KMS-11 (cell line): Measurements from ENCODE around the gene FRY.

ENCODE experiments used
- H2AFZ ChIP-seq: fragments of 200-600 bp; sonication (generic); 2 replicates; pipeline ENCODE4 v1.6.1; 2016; ENCODE audit warnings: antibody characterized with exemption, mixed run types, low read depth
- H3K27ac ChIP-seq: fragments of 200-600 bp; sonication (generic); 2 replicates; pipeline ENCODE4 v1.6.1; 2016; ENCODE audit warnings: mild to moderate bottlenecking, mixed run types
- H3K27me3 ChIP-seq: fragments of 200-600 bp; sonication (generic); 2 replicates; pipeline ENCODE4 v1.6.1; 2017; ENCODE audit warnings: mild to moderate bottlenecking, low read depth, mixed run types, moderate library complexity; ENCODE audit not compliant: insufficient read depth
- H3K36me3 ChIP-seq: fragments of 200-600 bp; sonication (generic); 2 replicates; pipeline ENCODE4 v1.6.1; 2017; ENCODE audit warnings: mild to moderate bottlenecking, mixed run types; ENCODE audit not compliant: insufficient read depth
- H3K4me1 ChIP-seq: fragments of 200-600 bp; sonication (generic); 2 replicates; pipeline ENCODE4 v1.6.1; 2016; ENCODE audit warnings: mild to moderate bottlenecking, low read depth, mixed run types; ENCODE audit not compliant: poor library complexity, severe bottlenecking
- H3K4me2 ChIP-seq: fragments of 200-600 bp; sonication (generic); 2 replicates; pipeline ENCODE4 v1.7.0; 2016; ENCODE audit warnings: mild to moderate bottlenecking, mixed run types
- H3K4me3 ChIP-seq: fragments of 200-600 bp; sonication (generic); IDR thresholded peaks from 2 replicates; pipeline ENCODE4 v1.6.1; 2017; ENCODE audit warnings: low read depth, low read length, mixed read lengths; ENCODE audit not compliant: insufficient read depth
- H3K79me2 ChIP-seq: fragments of 200-600 bp; sonication (generic); 2 replicates; pipeline ENCODE4 v1.6.1; 2016; ENCODE audit warnings: low read depth, mixed run types; ENCODE audit not compliant: insufficient read depth
- H3K9ac ChIP-seq: fragments of 200-600 bp; sonication (generic); 2 replicates; pipeline ENCODE4 v1.6.1; 2016; ENCODE audit warnings: mild to moderate bottlenecking, mixed run types
- H4K20me1 ChIP-seq: fragments of 200-600 bp; sonication (generic); 2 replicates; pipeline ENCODE4 v1.6.1; 2016; ENCODE audit warnings: mild to moderate bottlenecking, mixed run types; ENCODE audit not compliant: insufficient read depth
- CTCF ChIP-seq: fragments of 200-600 bp; sonication (generic); conservative IDR thresholded peaks from 2 replicates; pipeline ENCODE4 v1.6.1; 2017; ENCODE audit warnings: low read depth, mild to moderate bottlenecking, antibody characterized with exemption, low read length, moderate library complexity, mixed read lengths

The FRY gene

GRCh38 chr13:32107973-32108372 is 76.4 kb downstream of the FRY start:
- no peaks in the 10 kb centered on the region for H4K20me1 ChIP-seq
- H3K9ac ChIP-seq: no peak overlapping the region
- no peak overlapping the region for H3K4me3 ChIP-seq
- H3K79me2 ChIP-seq: no peaks in the 10 kb centered on the region
- TF ChIP-seq CTCF: no peak
- H3K27ac ChIP-seq: no peak overlapping the region
- H3K27me3 ChIP-seq: no peaks in the 10 kb centered on the region
- H2AFZ ChIP-seq: no peak overlapping the region
- H3K4me1 ChIP-seq: no peaks in the 10 kb centered on the region
- H3K36me3 ChIP-seq: no peaks in the 10 kb centered on the region
- no peak overlapping the region for H3K4me2 ChIP-seq

GRCh38 chr13:32113532-32113931 is 82.0 kb downstream of the FRY start:
- no peak overlapping the region for H3K4me3 ChIP-seq
- no peak overlapping the region for H3K27ac ChIP-seq
- H3K9ac ChIP-seq: no peak overlapping the region

GRCh38 chr13:32114284-32114950 is 82.8 kb downstream of the FRY start:
- Histone ChIP-seq H3K4me1 (no peaks in the 10 kb centered on the region), H3K27ac (no peak overlapping the region), H3K36me3 (no peaks in the 10 kb centered on the region), H3K4me3 (no peak overlapping the region), H3K27me3 (no peaks in the 10 kb centered on the region), H4K20me1 (no peaks in the 10 kb centered on the region), H3K9ac (no peak overlapping the region), H3K4me2 (no peak overlapping the region), H2AFZ (no peak overlapping the region), H3K79me2 (no peaks in the 10 kb centered on the region)
- TF ChIP-seq CTCF: no peak

More at GRCh38 chr13:32113532-32113931, 82.0 kb downstream of the FRY start:
- H4K20me1 ChIP-seq: no peaks in the 10 kb centered on the region
- no peak overlapping the region for H3K4me2 ChIP-seq
- H3K4me1 ChIP-seq: no peaks in the 10 kb centered on the region
- no peak overlapping the region for H2AFZ ChIP-seq
- TF ChIP-seq CTCF: no peak
- no peaks in the 10 kb centered on the region for H3K36me3 ChIP-seq
- H3K79me2 ChIP-seq: no peaks in the 10 kb centered on the region
- H3K27me3 ChIP-seq: no peaks in the 10 kb centered on the region

- Histone ChIP-seq H3K27me3 (no peaks in the 10 kb centered on the region), H3K4me1 (no peaks in the 10 kb centered on the region), H3K4me2 (no peak overlapping the region), H3K4me3 (no peak overlapping the region), H4K20me1 (no peaks in the 10 kb centered on the region), H3K9ac (no peak overlapping the region), H3K36me3 (no peaks in the 10 kb centered on the region), H3K79me2 (no peaks in the 10 kb centered on the region), H2AFZ (no peak overlapping the region), H3K27ac (no peak overlapping the region)
- TF ChIP-seq CTCF: no peak
Measured at GRCh38 chr13:32115066-32115465, 83.5 kb downstream of the FRY start.
